Right lung (tissue), 5 donors: Measurements from ENCODE around the gene EEA1. TPM values are rescaled to one million over a fixed set of nuclear protein-coding genes. Genes with fewer than 3 reads are reported as not detected.

ENCODE experiments used
- polyA plus RNA-seq, 5 donors: library from polyadenylated mRNA; unstranded; fragments of 120-200 nt; gene quantifications; one replicate each; pipeline versions ENCODE4 v1.2.1 to v1.2.3, GENCODE V29; 2013; ENCODE audit warnings: inconsistent platforms in 1 of 5, low replicate concordance in 1 of 5; ENCODE audit not compliant: insufficient read length in 5 of 5, insufficient read depth in 1 of 5

The EEA1 gene
- polyA plus RNA-seq, 5 donors: 11.8 to 20.3 (median 18.7) TPM

Other genes with a start within 250 kb of the EEA1 start
- under 1 TPM; 0.18 to 0.69 (median 0.26) TPM for gene PLEKHG7, start 226.3 kb downstream of the EEA1 start, polyA plus RNA-seq